Measurements from ENCODE around the gene RAB37. TPM values are rescaled to one million over a fixed set of nuclear protein-coding genes. Genes with fewer than 3 reads are reported as not detected.

RAB37 gene
- total and polyA plus RNA-seq, 9 of the 15 experiments (the other 6 are each of a cell fraction or from before 2014, with no cell fraction given), result 0.03 to 0.27 (median 0.11) TPM; not detected in 4

DNA sequence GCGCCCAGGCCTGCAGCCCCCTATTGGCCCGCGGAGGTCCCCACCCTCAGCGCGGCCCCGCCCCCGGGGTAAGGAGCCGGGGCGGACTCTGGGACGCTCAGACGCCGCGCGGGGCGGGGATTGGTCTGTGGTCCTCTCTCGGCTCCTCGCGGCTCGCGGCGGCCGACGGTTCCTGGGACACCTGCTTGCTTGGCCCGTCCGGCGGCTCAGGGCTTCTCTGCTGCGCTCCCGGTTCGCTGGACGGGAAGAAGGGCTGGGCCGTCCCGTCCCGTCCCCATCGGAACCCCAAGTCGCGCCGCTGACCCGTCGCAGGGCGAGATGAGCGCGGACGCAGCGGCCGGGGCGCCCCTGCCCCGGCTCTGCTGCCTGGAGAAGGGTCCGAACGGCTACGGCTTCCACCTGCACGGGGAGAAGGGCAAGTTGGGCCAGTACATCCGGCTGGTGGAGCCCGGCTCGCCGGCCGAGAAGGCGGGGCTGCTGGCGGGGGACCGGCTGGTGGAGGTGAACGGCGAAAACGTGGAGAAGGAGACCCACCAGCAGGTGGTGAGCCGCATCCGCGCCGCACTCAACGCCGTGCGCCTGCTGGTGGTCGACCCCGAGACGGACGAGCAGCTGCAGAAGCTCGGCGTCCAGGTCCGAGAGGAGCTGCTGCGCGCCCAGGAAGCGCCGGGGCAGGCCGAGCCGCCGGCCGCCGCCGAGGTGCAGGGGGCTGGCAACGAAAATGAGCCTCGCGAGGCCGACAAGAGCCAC, 11.6 kb downstream of the RAB37 start, which contains the start of gene NHERF1:
Gene NHERF1 (plus strand): TSS at position 100 of the 750 bp plus-strand sequence. CDS start 219 bp downstream, at position 319.
- WGBS (ENCODE audit: insufficient coverage, low coverage, missing lambda C conversion rate), result 3% methylated on average over 40 of the region's 90 CpGs
- TF ChIP-seq ARNT (IDR thresholded peaks at IDR 0.05) (no peak), POLR3G (IDR thresholded peaks at IDR 0.05; ENCODE audit: extremely low read depth, insufficient read length, insufficient replicate concordance) (no peak), SMAD4 (CRISPR knock-in tag; conservative IDR thresholded peaks at IDR 0.05) (peak; percentile 21; the same call in 1 of the 2 replicates), ATF6 (CRISPR knock-in tag; IDR thresholded peaks at IDR 0.05) (no peak; the same call in 1 of the 2 replicates), SIN3B (IDR thresholded peaks at IDR 0.05; ENCODE audit: low read depth) (no peak), ZNF444 (CRISPR knock-in tag; IDR thresholded peaks at IDR 0.05) (no peak), JUND (IDR thresholded peaks at IDR 0.05; ENCODE audit: borderline replicate concordance, low read depth, low read length) (0 out of 2 replicates have a peak, but pooled peaks have one; percentile 10), JUND (tag; IDR thresholded peaks at IDR 0.05; ENCODE audit: borderline replicate concordance, low read depth, low read length) (no peak), E2F5 (CRISPR knock-in tag; IDR thresholded peaks at IDR 0.05) (no peak), FOXJ3 (CRISPR knock-in tag; IDR thresholded peaks at IDR 0.05) (no peak), NCOA2 (IDR thresholded peaks at IDR 0.05; ENCODE audit: partially characterized antibody in 2 of 2) (no peak)
- TF ChIP-seq, protein P1, sequence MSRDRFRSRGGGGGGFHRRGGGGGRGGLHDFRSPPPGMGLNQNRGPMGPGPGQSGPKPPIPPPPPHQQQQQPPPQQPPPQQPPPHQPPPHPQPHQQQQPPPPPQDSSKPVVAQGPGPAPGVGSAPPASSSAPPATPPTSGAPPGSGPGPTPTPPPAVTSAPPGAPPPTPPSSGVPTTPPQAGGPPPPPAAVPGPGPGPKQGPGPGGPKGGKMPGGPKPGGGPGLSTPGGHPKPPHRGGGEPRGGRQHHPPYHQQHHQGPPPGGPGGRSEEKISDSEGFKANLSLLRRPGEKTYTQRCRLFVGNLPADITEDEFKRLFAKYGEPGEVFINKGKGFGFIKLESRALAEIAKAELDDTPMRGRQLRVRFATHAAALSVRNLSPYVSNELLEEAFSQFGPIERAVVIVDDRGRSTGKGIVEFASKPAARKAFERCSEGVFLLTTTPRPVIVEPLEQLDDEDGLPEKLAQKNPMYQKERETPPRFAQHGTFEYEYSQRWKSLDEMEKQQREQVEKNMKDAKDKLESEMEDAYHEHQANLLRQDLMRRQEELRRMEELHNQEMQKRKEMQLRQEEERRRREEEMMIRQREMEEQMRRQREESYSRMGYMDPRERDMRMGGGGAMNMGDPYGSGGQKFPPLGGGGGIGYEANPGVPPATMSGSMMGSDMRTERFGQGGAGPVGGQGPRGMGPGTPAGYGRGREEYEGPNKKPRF (IDR thresholded peaks at IDR 0.05; ENCODE audit: low read depth, low read length), result no peak
- TF ChIP-seq, protein P2, sequence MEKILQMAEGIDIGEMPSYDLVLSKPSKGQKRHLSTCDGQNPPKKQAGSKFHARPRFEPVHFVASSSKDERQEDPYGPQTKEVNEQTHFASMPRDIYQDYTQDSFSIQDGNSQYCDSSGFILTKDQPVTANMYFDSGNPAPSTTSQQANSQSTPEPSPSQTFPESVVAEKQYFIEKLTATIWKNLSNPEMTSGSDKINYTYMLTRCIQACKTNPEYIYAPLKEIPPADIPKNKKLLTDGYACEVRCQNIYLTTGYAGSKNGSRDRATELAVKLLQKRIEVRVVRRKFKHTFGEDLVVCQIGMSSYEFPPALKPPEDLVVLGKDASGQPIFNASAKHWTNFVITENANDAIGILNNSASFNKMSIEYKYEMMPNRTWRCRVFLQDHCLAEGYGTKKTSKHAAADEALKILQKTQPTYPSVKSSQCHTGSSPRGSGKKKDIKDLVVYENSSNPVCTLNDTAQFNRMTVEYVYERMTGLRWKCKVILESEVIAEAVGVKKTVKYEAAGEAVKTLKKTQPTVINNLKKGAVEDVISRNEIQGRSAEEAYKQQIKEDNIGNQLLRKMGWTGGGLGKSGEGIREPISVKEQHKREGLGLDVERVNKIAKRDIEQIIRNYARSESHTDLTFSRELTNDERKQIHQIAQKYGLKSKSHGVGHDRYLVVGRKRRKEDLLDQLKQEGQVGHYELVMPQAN (IDR thresholded peaks at IDR 0.05; ENCODE audit: borderline replicate concordance), result no peak; the same call in 1 of the 2 replicates

More for the DNA sequence above, 11.6 kb downstream of the RAB37 start, which contains the start of gene NHERF1:
- Histone ChIP-seq H3K4me2 (ENCODE audit: insufficient read depth, low read length) (peak within 1 kb of the TSS; percentile 74), H3K9me3 (replicated peaks; ENCODE audit: control insufficient read depth, insufficient read depth, low read depth, low read length) (no peaks in the 10 kb centered on the region), H3K27ac (ENCODE audit: extremely low read depth, low read depth, low read length) (peak within 1 kb of the TSS; percentile 68), H2AFZ (ENCODE audit: low read depth, low read length) (peak within 1 kb of the TSS; percentile 85), H3K9me1 (ENCODE audit: control insufficient read depth, insufficient read depth, low read length) (no peaks in the 10 kb centered on the region), H3K36me3 (ENCODE audit: control insufficient read depth, insufficient read depth, low read length) (peaks cover 13% of the 10 kb centered on the region; the same call in 2 of the 3 replicates), H3K4me3 (peak within 1 kb of the TSS; percentile 93), H3K27me3 (ENCODE audit: control insufficient read depth in 2 of 2, insufficient read depth in 2 of 2, low read length in 2 of 2) (no peaks in the 10 kb centered on the region), H4K20me1 (replicated peaks; ENCODE audit: control insufficient read depth, insufficient read depth, low read length) (peaks cover 9% of the 10 kb centered on the region; the same call in 1 of the 2 replicates), H3K79me2 (ENCODE audit: control insufficient read depth, insufficient read depth, low read length) (peaks cover 51% of the 10 kb centered on the region), H3K4me1 (replicated peaks in 1 of 2; ENCODE audit: control insufficient read depth in 2 of 2, insufficient read depth in 2 of 2, low read length in 2 of 2) (peaks cover 40 to 68% of the 10 kb centered on the region in 2 experiments), H3K9ac (ENCODE audit: insufficient read depth in 1 of 2, low read depth in 2 of 2, low read length in 2 of 2) (peak within 1 kb of the TSS; percentile 82 to 97)
- ChIA-PET POLR2A (interaction anchor here (0.7 to 3.6 kb wide), 5 partner anchors 10 to 81 kb away, joined by 3 to 22 read pairs (median 3); no protein-coding TSS in a partner anchor), CTCF (ENCODE audit: low intra/inter-chr PET ratio) (interaction anchor here (0.7 kb wide), 2 partner anchors 207 to 906 kb away, joined by 3 read pairs; no protein-coding TSS in a partner anchor)
- intact Hi-C loops (cut with micrococcal nuclease) (loop anchor here (5.0 kb wide), 1 partner anchor 119 kb away; no protein-coding TSS in a partner anchor), in situ Hi-C loops (cut with MboI) (no loop called here)
- no peak for FAIRE-seq
- peak; percentile 96 for ATAC-seq
- BruUV-seq (replicated peaks), result TSS peak; percentile 77
- peak; percentile 95 to 97 (median 96) for DNase-seq (ENCODE audit: extremely low read depth in 1 of 4, low spot score in 3 of 4)

Data from K562 (cell line).